Tibial artery (tissue), 4 donors: Measurements from ENCODE around the gene RNF166.

Source experiments
- DNase-seq, 2 donors: peaks; one replicate each; pipeline ENCODE4 v3.0.0-alpha.2; 2019
- H3K27ac ChIP-seq, 2 donors: fragments of 200-600 bp; sonication (generic) in 1 of 2; 1 replicate in 1 of 2; 2 replicates in 1 of 2; pipeline ENCODE4 v1.5.1; 2018 to 2019; ENCODE audit warnings: mild to moderate bottlenecking in 1 of 2
- H3K27me3 ChIP-seq, 2 donors: fragments of 200-600 bp; sonication (generic) in 1 of 2; one replicate each; pipeline versions ENCODE4 v1.5.1 to v1.6.0; 2016 to 2019
- H3K36me3 ChIP-seq, 3 donors: fragments of 200-600 bp; sonication (generic) in 2 of 3; one replicate each; pipeline ENCODE4 v1.5.1; 2016 to 2019; ENCODE audit warnings: mild to moderate bottlenecking in 2 of 3
- H3K4me1 ChIP-seq, 4 donors: fragments of 200-600 bp; sonication (generic) in 2 of 4; 1 replicate in 3 of 4; 2 replicates in 1 of 4; pipeline ENCODE4 v1.5.1; 2016 to 2019
- H3K4me3 ChIP-seq, 2 donors: fragments of 200-600 bp; sonication (generic) in 1 of 2; 1 replicate in 1 of 2; 2 replicates in 1 of 2; pipeline ENCODE4 v1.5.1; 2018 to 2019; ENCODE audit warnings: mild to moderate bottlenecking in 2 of 2
- H3K9me3 ChIP-seq, 3 donors: fragments of 200-600 bp; sonication (generic) in 1 of 3; one replicate each; pipeline ENCODE4 v1.5.1; 2016 to 2019
- intact Hi-C: fragments of 100-400 bp; cut with DNase I; formaldehyde crosslinking; loops from one replicate; pipeline ENCODE4 v1.15.0; 2023; ENCODE audit warnings: low total_unique reads
- TF ChIP-seq, protein P1 (sequence below), 2 experiments: fragments of 200-600 bp in 1 of 2; fragments of 450-650 bp in 1 of 2; IDR thresholded peaks; one replicate each; pipeline ENCODE4 v1.5.1; 2017 to 2019; ENCODE audit warnings: antibody characterized with exemption in 2 of 2, mild to moderate bottlenecking in 1 of 2, moderate library complexity in 1 of 2

RNF166 gene

DNA sequence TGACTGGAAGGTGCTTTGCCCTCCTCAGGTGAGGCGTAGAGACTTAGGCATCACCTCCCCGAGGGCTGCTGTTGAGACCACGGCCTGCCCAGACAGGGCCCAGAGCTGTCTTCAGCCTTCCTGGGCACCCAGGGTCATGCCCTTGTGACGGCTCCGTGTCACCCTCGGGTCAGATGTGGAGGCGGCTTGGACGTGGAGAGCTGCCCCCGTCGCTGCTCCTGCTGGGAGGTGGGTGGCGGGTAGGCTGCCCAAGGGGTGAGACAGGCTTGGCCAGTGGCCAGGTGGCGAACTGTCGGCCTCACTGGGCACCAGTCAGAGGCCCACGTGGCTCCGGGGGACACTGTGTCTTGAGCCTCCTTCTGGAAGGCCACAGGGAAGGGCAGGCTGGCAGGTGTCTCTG is 11.0 kb downstream of the RNF166 start:
- H3K9me3 ChIP-seq: no peaks in the 10 kb centered on the region
- DNase-seq: no peak
- no peaks in the 10 kb centered on the region for H3K4me1 ChIP-seq
- peaks cover 20 to 47% (median 32%) of the 10 kb centered on the region in 3 donors for H3K36me3 ChIP-seq
- intact Hi-C loops: no loop called here
- peaks cover 0 to 30% of the 10 kb centered on the region in 2 donors for H3K27me3 ChIP-seq
- TF ChIP-seq, protein P1, sequence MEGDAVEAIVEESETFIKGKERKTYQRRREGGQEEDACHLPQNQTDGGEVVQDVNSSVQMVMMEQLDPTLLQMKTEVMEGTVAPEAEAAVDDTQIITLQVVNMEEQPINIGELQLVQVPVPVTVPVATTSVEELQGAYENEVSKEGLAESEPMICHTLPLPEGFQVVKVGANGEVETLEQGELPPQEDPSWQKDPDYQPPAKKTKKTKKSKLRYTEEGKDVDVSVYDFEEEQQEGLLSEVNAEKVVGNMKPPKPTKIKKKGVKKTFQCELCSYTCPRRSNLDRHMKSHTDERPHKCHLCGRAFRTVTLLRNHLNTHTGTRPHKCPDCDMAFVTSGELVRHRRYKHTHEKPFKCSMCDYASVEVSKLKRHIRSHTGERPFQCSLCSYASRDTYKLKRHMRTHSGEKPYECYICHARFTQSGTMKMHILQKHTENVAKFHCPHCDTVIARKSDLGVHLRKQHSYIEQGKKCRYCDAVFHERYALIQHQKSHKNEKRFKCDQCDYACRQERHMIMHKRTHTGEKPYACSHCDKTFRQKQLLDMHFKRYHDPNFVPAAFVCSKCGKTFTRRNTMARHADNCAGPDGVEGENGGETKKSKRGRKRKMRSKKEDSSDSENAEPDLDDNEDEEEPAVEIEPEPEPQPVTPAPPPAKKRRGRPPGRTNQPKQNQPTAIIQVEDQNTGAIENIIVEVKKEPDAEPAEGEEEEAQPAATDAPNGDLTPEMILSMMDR (IDR thresholded peaks at IDR 0.05): no peak
- H3K4me3 ChIP-seq: no peak overlapping the region
- H3K27ac ChIP-seq: no peak overlapping the region

DNA sequence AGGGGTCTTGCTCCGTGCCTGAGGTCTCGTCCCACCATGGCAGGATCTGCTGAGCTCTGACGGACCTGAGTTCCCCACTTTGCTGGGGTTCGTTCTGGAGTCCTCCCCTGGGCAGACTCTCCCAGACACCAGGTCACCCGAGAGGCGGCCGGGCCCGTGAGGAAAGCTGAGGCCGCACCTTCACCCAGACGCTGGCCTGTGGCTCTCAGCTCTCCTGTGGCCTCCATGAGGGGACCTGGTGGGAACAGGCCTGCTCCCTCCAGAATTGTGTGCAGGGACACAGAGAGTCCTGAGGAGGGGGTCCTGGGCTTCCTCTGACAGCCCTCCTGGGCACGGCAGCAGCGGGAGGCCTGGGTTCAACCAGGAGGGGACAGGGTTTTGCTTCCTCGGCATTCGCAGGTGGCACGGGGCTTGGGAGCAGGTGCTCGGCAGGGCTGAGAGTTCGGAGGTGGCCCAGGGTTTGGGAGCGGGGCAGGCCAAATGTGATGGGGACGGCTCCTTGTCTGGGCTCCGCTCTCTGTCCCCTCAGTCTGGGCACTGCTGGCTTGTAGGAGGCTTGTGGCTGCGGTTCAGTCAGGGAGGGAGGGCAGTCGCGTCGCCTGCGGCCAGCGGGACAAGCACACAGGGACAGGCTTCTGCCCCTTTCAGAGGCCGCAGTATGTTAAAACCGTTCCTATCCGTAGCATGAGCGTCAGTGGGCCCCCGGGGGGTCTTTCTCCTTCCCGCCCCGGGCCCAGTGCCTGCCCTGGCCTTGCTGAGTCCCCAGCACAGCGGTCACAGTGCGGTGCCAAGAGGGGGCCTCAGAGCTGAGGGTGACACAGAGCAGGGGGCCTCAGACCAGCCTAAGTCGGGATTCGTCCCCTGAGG is 11.8 kb downstream of the RNF166 start:
- DNase-seq: no peak
- Histone ChIP-seq H3K36me3 (peaks cover 14 to 40% (median 31%) of the 10 kb centered on the region in 3 donors), H3K27me3 (peaks cover 0 to 37% of the 10 kb centered on the region in 2 donors), H3K27ac (no peak overlapping the region), H3K9me3 (no peaks in the 10 kb centered on the region), H3K4me3 (no peak overlapping the region), H3K4me1 (no peaks in the 10 kb centered on the region)
- intact Hi-C loops: no loop called here
- TF ChIP-seq, protein P1 (IDR thresholded peaks at IDR 0.05): no peak

DNA sequence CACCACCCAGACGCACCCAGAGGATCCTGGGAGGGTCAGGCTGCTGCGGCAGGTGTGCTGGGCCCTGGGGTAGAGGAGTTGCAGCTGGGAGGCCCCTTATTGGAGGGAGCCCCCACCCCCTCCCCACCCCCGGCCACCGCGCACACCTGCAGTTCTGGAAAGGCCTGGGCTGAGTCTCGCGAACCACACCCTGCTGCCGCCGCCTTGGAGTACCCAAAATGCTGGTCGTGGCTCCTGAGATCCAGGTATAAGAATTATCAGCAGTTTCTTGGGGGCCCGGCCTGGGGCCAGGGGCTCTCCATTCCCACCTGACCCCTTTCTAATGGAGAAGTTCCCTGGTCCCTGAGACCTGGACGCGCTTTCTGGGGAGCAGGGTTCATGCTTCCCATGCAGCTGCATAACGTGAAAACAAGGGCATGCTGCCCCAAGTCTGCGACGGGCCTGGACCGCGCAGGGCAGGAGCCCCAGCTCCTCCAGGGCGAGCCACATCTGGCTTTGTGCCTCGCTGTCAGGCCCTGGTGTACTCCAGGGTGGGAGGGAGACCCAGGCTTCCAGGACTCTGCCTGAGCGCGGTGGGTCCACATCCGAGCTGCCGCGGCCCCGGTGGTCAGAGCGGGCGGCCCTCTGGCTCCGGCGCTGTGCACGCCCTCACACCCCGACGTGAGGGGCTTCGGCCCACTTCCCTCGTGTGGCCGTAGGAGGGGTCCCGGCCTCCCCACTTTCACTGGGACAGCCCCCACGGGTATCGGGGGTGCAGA is 12.6 kb downstream of the RNF166 start:
- TF ChIP-seq, protein P1 (IDR thresholded peaks at IDR 0.05): no peak
- Histone ChIP-seq H3K4me1 (no peaks in the 10 kb centered on the region), H3K9me3 (no peaks in the 10 kb centered on the region), H3K27me3 (peaks cover 0 to 44% of the 10 kb centered on the region in 2 donors), H3K4me3 (no peak overlapping the region), H3K36me3 (peaks cover 12 to 31% (median 22%) of the 10 kb centered on the region in 3 donors), H3K27ac (no peak overlapping the region)
- intact Hi-C loops: no loop called here
- no peak for DNase-seq

DNA sequence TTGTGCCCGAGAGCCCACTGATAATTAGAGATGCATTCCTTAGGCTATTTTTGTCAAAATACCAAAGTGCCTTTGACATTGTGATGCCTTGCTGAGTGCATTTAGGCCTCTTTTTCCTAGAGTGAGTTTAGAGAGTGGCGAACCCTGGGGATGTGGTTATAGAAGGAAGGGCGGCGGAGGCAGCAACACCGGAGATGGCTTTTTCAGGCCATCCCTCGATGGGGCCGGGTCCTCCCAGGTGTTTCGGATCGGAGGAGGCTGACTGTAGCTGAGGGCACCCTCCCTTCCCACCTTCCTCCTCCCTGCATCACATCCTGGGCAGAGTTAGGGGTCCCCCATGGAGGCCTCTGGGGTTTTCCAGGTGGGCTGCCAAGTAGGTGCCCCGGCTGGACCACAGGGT is 13.3 kb downstream of the RNF166 start:
- intact Hi-C loops: no loop called here
- DNase-seq: no peak
- H3K4me3 ChIP-seq: no peak overlapping the region
- H3K4me1 ChIP-seq: no peaks in the 10 kb centered on the region
- no peak overlapping the region for H3K27ac ChIP-seq
- H3K27me3 ChIP-seq: peaks cover 0 to 52% of the 10 kb centered on the region in 2 donors
- H3K9me3 ChIP-seq: no peaks in the 10 kb centered on the region
- TF ChIP-seq, protein P1 (IDR thresholded peaks at IDR 0.05): no peak
- peaks cover 6 to 24% (median 15%) of the 10 kb centered on the region in 3 donors for H3K36me3 ChIP-seq

DNA sequence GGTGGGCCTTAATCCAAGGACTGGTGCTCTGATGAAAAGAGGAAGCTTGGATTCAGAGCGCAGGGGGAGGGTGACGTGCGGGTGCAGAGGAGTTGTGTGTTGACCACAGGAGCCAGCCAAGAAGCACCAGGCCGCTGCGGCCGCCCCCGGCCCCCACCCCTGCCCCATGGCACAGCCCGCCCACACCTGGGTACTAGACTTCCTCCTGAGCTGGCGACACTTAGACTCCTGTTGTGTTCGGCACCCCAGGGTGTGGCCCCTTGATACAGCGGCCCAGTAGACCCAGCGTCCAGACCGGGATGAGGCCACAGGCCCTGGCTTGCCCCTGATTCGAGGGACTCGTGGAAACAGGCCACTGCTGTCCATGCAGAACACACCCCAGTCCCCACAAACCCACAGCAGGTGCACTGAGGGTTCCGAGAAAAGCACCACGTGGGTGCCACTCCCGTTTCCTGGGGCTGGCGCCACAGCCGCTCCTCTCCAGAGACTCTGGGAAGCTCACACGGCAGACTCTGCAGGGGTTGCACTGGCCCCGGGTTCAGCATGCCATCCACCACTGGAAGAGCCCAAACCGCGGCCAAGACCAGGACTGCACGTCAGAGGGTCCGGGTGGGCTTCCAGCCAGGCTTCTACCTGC is 14.2 kb downstream of the RNF166 start:
- TF ChIP-seq, protein P1 (IDR thresholded peaks at IDR 0.05): no peak
- intact Hi-C loops: no loop called here
- peak in 1 of 2 donors; percentile 49 for DNase-seq
- Histone ChIP-seq H3K9me3 (no peaks in the 10 kb centered on the region), H3K27me3 (peaks cover 0 to 60% of the 10 kb centered on the region in 2 donors), H3K4me3 (no peak overlapping the region), H3K4me1 (peaks cover 0 to 3% (median under 1%) of the 10 kb centered on the region in 4 donors), H3K27ac (no peak overlapping the region), H3K36me3 (peaks cover 2 to 15% (median 7%) of the 10 kb centered on the region in 3 donors)
